CD14-positive monocyte (primary cell): ENCODE results near the gene PPARG. TPM values are rescaled to one million over a fixed set of nuclear protein-coding genes. Genes with fewer than 3 reads are reported as not detected.

Source experiments
- DNase-seq, 3 donors: peaks; one replicate each; pipeline ENCODE4 v3.0.0-alpha.2; 2011 to 2022
- H2AFZ ChIP-seq: 2 replicates; pipeline ENCODE4 v1.6.0; 2012; ENCODE audit warnings: mild to moderate bottlenecking, low read depth, low read length, inconsistent platforms; ENCODE audit not compliant: insufficient read depth, poor library complexity, severe bottlenecking
- H3K27ac ChIP-seq, 2 donors: 1 replicate in 1 of 2; 2 replicates in 1 of 2; pipeline ENCODE4 v1.5.1; 2012 to 2013; ENCODE audit warnings: low read length in 2 of 2, control low read depth in 1 of 2, inconsistent platforms in 1 of 2, low read depth in 1 of 2, mild to moderate bottlenecking in 1 of 2
- H3K27me3 ChIP-seq, 2 donors: one replicate each; pipeline versions ENCODE4 v1.6.0 to v1.6.1; 2011 to 2013; ENCODE audit warnings: low read length in 2 of 2; ENCODE audit not compliant: control insufficient read depth in 2 of 2, insufficient read depth in 2 of 2
- H3K36me3 ChIP-seq, 2 donors: replicated peaks in 1 of 2; 1 replicate in 1 of 2; 2 replicates in 1 of 2; pipeline versions ENCODE4 v1.5.1 to v1.6.1; 2012 to 2013; ENCODE audit warnings: low read length in 2 of 2, control low read depth in 1 of 2, inconsistent platforms in 1 of 2, mild to moderate bottlenecking in 1 of 2; ENCODE audit not compliant: insufficient read depth in 2 of 2, control insufficient read depth in 1 of 2
- H3K4me1 ChIP-seq, 2 donors: 1 replicate in 1 of 2; 2 replicates in 1 of 2; pipeline versions ENCODE4 v1.5.1 to v1.6.1; 2012 to 2013; ENCODE audit warnings: low read length in 2 of 2, control low read depth in 1 of 2, inconsistent platforms in 1 of 2, mild to moderate bottlenecking in 1 of 2, moderate library complexity in 1 of 2; ENCODE audit not compliant: insufficient read depth in 2 of 2, control insufficient read depth in 1 of 2
- H3K4me2 ChIP-seq: replicated peaks from 2 replicates; pipeline ENCODE3; 2012; ENCODE audit warnings: low read length, moderate library complexity, mild to moderate bottlenecking; ENCODE audit not compliant: poor library complexity, severe bottlenecking; ENCODE audit errors: extremely low read depth
- H3K4me3 ChIP-seq, 3 experiments: fragments of 200-600 bp in 1 of 3; sonication (generic) in 1 of 3; replicated peaks in 1 of 3; 1 replicate in 2 of 3; 2 replicates in 1 of 3; pipeline ENCODE4 v1.5.1; 2011 to 2013; ENCODE audit warnings: low read length in 3 of 3, mild to moderate bottlenecking in 3 of 3, control low read depth in 2 of 3, low read depth in 2 of 3, inconsistent platforms in 1 of 3, moderate library complexity in 1 of 3
- H3K79me2 ChIP-seq: 2 replicates; pipeline ENCODE4 v1.6.0; 2012; ENCODE audit warnings: mild to moderate bottlenecking, control low read depth, inconsistent platforms, low read length, moderate library complexity; ENCODE audit not compliant: insufficient read depth
- H3K9ac ChIP-seq: 2 replicates; pipeline ENCODE4 v1.6.0; 2017; ENCODE audit warnings: low read length, mild to moderate bottlenecking; ENCODE audit not compliant: insufficient read depth, poor library complexity, severe bottlenecking
- H3K9me3 ChIP-seq, 2 donors: replicated peaks in 1 of 2; 1 replicate in 1 of 2; 2 replicates in 1 of 2; pipeline versions ENCODE4 v1.5.1 to v1.6.1; 2012 to 2013; ENCODE audit warnings: low read length in 2 of 2, control low read depth in 1 of 2; ENCODE audit not compliant: control insufficient read depth in 1 of 2, insufficient read depth in 1 of 2
- H4K20me1 ChIP-seq: 2 replicates; pipeline ENCODE4 v1.6.0; 2012; ENCODE audit warnings: mild to moderate bottlenecking, low read length, control low read depth, moderate library complexity; ENCODE audit not compliant: insufficient read depth
- H3K27ac Mint-ChIP-seq, 7 donors: one replicate each; pipeline ENCODE4 v1.8.0; 2020; ENCODE audit warnings: mild to moderate bottlenecking in 7 of 7, mixed read lengths in 7 of 7, moderate library complexity in 6 of 7, inconsistent platforms in 2 of 7
- H3K27me3 Mint-ChIP-seq, 3 donors: one replicate each; pipeline ENCODE4 v1.8.0; 2021 to 2022; ENCODE audit warnings: low read depth in 3 of 3, mild to moderate bottlenecking in 3 of 3, mixed read lengths in 3 of 3, moderate library complexity in 3 of 3, inconsistent platforms in 1 of 3
- H3K36me3 Mint-ChIP-seq, 2 donors: one replicate each; pipeline ENCODE4 v1.8.0; 2020; ENCODE audit warnings: mixed read lengths in 2 of 2, inconsistent platforms in 1 of 2, mild to moderate bottlenecking in 1 of 2
- H3K4me1 Mint-ChIP-seq: one replicate; pipeline ENCODE4 v1.8.0; 2020; ENCODE audit warnings: mild to moderate bottlenecking, mixed read lengths
- H3K4me3 Mint-ChIP-seq, 2 donors: one replicate each; pipeline ENCODE4 v1.8.0; 2020; ENCODE audit warnings: mild to moderate bottlenecking in 2 of 2, mixed read lengths in 2 of 2, moderate library complexity in 1 of 2
- H3K9me3 Mint-ChIP-seq, 7 donors: one replicate each; pipeline ENCODE4 v1.8.0; 2020 to 2022; ENCODE audit warnings: mixed read lengths in 7 of 7, mild to moderate bottlenecking in 6 of 7, moderate library complexity in 6 of 7, inconsistent platforms in 2 of 7
- WGBS: methylation state at CpG from one replicate; pipeline ENCODE4 v1.1.5; 2013; ENCODE audit warnings: missing lambda C conversion rate; ENCODE audit not compliant: insufficient coverage; 5-methylcytosine and 5-hydroxymethylcytosine counted together
- intact Hi-C, 2 donors: fragments of 100-400 bp; cut with micrococcal nuclease; formaldehyde crosslinking; loops; one replicate each; pipeline versions ENCODE4 v1.15.0 to v1.15.1; 2023
- polyA plus RNA-seq, 3 donors: library from polyadenylated mRNA; depleted of rRNA in 1 of 3; unstranded in 2 of 3; stranded (reverse) in 1 of 3; fragments of 300-500 nt in 2 of 3; fragments of >200 nt in 1 of 3; fragmentation: Illumina TruSeq in 2 of 3; gene quantifications; 1 replicate in 2 of 3; 2 replicates in 1 of 3; pipeline ENCODE4 v1.2.3, GENCODE V29; 2012 to 2021
- TF ChIP-seq, protein P1 (sequence below): fragments of 200-600 bp; IDR thresholded peaks from one replicate; pipeline ENCODE4 v1.8.0; 2022; ENCODE audit warnings: antibody characterized with exemption, mild to moderate bottlenecking

Gene PPARG
- polyA plus RNA-seq, 3 donors, result 0.56 to 2.0 (median 0.97) TPM

DNA sequence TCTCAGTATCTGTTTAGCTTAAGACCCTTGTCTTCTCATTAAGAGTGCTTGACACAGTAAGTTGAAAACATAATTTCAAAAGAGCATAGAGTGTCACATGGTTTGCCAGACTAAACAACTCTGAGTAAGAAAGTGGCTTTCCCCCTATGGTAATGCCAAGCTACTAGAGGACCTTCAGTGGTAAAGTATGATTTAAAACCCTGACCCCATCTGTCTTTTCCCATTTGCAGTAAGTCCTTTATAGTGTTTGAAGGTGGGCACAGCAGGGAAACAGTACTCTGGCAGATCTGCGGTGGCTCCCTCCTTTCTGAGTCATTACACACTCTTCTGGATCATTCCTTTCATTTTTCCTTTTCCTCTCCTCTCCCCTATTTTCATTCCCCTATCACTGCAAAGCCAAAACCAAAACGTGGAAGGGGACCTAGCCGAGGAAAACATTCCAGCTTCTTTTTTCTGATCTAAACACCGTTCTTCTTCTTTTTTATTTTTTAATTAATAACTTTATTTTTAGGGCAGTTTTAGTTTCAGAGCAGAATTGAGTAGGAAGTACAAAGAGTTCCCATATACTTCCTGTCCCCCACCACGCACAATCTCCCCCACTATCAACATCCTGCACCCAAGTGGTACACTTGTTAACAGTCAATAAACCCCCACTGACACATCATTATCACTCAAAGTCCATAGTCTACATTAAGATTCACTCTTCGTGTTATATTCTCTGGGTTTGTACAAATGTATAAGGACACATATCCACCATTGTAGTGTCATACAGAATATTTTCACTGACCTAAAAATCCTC is 74.7 kb downstream of the PPARG start:
- H3K27me3 ChIP-seq, result no peaks in the 10 kb centered on the region
- Mint-ChIP-seq H3K27me3 (no peaks in the 10 kb centered on the region), H3K9me3 (peaks cover 0 to 10% (median 6%) of the 10 kb centered on the region in 7 donors), H3K4me3 (no peak overlapping the region), H3K4me1 (peaks cover 9% of the 10 kb centered on the region), H3K27ac (peak overlapping the region in 2 of 7 donors; percentile 2 to 36), H3K36me3 (no peaks in the 10 kb centered on the region)
- WGBS, result 0% methylated on average over 1 of the region's 6 CpGs
- H4K20me1 ChIP-seq, result no peaks in the 10 kb centered on the region
- H3K9me3 ChIP-seq, result peaks cover 3 to 7% of the 10 kb centered on the region in 2 donors
- intact Hi-C loops, result loop anchor here in 1 of 2 donors (5.0 to 10.0 kb wide), 2 partner anchors 41 to 91 kb away; no protein-coding TSS in a partner anchor
- H3K27ac ChIP-seq, result no peak overlapping the region
- TF ChIP-seq, protein P1, sequence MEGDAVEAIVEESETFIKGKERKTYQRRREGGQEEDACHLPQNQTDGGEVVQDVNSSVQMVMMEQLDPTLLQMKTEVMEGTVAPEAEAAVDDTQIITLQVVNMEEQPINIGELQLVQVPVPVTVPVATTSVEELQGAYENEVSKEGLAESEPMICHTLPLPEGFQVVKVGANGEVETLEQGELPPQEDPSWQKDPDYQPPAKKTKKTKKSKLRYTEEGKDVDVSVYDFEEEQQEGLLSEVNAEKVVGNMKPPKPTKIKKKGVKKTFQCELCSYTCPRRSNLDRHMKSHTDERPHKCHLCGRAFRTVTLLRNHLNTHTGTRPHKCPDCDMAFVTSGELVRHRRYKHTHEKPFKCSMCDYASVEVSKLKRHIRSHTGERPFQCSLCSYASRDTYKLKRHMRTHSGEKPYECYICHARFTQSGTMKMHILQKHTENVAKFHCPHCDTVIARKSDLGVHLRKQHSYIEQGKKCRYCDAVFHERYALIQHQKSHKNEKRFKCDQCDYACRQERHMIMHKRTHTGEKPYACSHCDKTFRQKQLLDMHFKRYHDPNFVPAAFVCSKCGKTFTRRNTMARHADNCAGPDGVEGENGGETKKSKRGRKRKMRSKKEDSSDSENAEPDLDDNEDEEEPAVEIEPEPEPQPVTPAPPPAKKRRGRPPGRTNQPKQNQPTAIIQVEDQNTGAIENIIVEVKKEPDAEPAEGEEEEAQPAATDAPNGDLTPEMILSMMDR, result no peak
- peak in 1 of 3 donors; percentile 17 for DNase-seq
- H3K4me3 ChIP-seq, result no peak overlapping the region
- H3K4me2 ChIP-seq, result no peak overlapping the region
- peaks cover 0 to 4% of the 10 kb centered on the region in 2 donors for H3K4me1 ChIP-seq
- no peaks in the 10 kb centered on the region for H3K36me3 ChIP-seq
- H3K79me2 ChIP-seq, result no peaks in the 10 kb centered on the region
- H3K9ac ChIP-seq, result no peak overlapping the region
- H2AFZ ChIP-seq, result no peak overlapping the region

DNA sequence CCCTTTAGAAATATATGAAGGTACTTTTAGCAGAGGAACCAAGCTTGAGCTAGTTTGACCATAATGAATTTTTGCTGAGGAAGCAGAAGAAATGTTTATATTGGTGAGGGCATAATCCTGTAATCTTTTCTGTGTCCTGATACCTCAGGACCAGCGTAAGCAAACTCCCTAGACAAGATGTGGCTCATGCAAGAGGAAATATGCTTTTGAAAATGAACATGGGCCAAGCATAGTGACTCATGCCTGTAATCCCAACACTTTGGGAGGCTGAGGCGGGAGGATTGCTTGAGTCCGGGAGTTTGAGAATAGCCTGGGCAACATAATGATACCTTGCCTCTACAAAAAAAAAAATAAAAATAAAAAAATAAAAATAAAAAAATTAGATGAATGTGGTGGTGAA is 78.5 kb downstream of the PPARG start:
- Mint-ChIP-seq H3K4me1 (peaks cover 5% of the 10 kb centered on the region), H3K4me3 (no peak overlapping the region)
- TF ChIP-seq, protein P1, result no peak

More for the DNA sequence above, 78.5 kb downstream of the PPARG start:
- Histone ChIP-seq H3K9ac (no peak overlapping the region), H3K4me1 (peaks cover 0 to 4% of the 10 kb centered on the region in 2 donors), H3K4me2 (no peak overlapping the region), H3K27ac (no peak overlapping the region), H3K9me3 (peaks cover 3 to 7% of the 10 kb centered on the region in 2 donors), H4K20me1 (no peaks in the 10 kb centered on the region), H3K4me3 (no peak overlapping the region), H3K79me2 (no peaks in the 10 kb centered on the region), H3K27me3 (no peaks in the 10 kb centered on the region), H2AFZ (no peak overlapping the region), H3K36me3 (no peaks in the 10 kb centered on the region)
- intact Hi-C loops, result loop anchor here in 1 of 2 donors (10.0 kb wide), 1 partner anchor 87 kb away; no protein-coding TSS in a partner anchor
- no peak for DNase-seq
- Mint-ChIP-seq H3K27ac (no peak overlapping the region), H3K36me3 (no peaks in the 10 kb centered on the region), H3K9me3 (peaks cover 0 to 10% (median 6%) of the 10 kb centered on the region in 7 donors), H3K27me3 (no peaks in the 10 kb centered on the region)
- WGBS, result no CpG with 5 or more reads among the region's 3 CpGs
